Lower leg skin (tissue), 3 donors: ENCODE results near the gene NEK1.
"Not testable (repeated sequence)": the region's sequence is repeated elsewhere in the genome, so short reads cannot be mapped to it uniquely, and the experiment has no call there.

Experiments
- POLR2A ChIP-seq, 2 donors: fragments of 450-650 bp; IDR thresholded peaks; one replicate each; pipeline ENCODE4 v1.6.1; 2016 to 2017; ENCODE audit warnings: antibody characterized with exemption in 2 of 2, mild to moderate bottlenecking in 1 of 2, moderate library complexity in 1 of 2
- TF ChIP-seq, protein P1 (sequence below), 3 donors: fragments of 450-650 bp; IDR thresholded peaks; one replicate each; pipeline ENCODE4 v1.5.1; 2016; ENCODE audit warnings: antibody characterized with exemption in 3 of 3, mild to moderate bottlenecking in 3 of 3, moderate library complexity in 2 of 3

DNA sequence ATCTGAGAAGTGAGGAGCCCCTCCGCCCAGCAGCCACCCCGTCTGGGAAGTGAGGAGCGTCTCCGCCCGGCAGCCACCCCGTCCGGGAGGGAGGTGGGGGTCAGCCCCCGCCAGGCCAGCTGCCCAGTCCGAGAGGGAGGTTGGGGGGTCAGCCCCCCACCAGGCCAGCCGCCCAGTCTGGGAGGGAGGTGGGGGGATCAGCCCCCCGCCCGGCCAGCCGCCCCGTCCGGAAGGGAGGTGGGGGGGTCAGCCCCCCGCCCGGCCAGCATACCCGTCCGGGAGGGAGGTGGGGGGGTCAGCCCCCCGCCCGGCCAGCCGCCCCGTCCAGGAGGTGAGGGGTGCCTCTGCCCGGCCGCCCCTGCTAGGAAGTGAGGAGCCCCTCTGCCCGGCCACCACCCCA is 42.1 kb downstream of the NEK1 start:
- TF ChIP-seq, protein P1, sequence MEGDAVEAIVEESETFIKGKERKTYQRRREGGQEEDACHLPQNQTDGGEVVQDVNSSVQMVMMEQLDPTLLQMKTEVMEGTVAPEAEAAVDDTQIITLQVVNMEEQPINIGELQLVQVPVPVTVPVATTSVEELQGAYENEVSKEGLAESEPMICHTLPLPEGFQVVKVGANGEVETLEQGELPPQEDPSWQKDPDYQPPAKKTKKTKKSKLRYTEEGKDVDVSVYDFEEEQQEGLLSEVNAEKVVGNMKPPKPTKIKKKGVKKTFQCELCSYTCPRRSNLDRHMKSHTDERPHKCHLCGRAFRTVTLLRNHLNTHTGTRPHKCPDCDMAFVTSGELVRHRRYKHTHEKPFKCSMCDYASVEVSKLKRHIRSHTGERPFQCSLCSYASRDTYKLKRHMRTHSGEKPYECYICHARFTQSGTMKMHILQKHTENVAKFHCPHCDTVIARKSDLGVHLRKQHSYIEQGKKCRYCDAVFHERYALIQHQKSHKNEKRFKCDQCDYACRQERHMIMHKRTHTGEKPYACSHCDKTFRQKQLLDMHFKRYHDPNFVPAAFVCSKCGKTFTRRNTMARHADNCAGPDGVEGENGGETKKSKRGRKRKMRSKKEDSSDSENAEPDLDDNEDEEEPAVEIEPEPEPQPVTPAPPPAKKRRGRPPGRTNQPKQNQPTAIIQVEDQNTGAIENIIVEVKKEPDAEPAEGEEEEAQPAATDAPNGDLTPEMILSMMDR (IDR thresholded peaks at IDR 0.05) = not testable (repeated sequence)
- not testable (repeated sequence) for TF ChIP-seq POLR2A (IDR thresholded peaks at IDR 0.05)
